NCI-H146 treated with DMSO at 0.1 percent for 48 hours (cell line): ENCODE measurements around the gene SCN7A.
"Not testable (repeated sequence)": the region's sequence is repeated elsewhere in the genome, so short reads cannot be mapped to it uniquely, and the experiment has no call there.

Source experiments
- DNase-seq: peaks from one replicate; lab custom pipeline; 2025; ENCODE audit not compliant: unreplicated experiment; lab: John Stamatoyannopoulos, UW

Gene SCN7A

DNA sequence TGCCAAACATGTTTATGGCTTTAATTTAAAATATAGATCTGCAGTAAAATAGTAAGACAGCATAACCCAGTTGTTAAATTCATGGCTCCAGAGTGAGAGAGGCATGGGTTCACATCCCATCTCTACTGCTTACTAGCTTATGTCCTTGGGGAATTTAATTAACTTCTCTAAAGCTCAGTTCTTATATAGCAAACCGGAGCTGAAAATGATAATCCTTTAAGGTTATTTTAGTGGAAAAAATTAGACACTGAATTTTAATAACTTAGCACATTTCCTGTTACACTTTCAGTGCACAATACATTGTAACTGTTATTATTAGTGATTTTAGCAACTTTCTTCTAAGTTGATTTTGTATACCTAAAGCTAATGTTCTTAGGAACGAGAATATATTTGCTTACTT, 133.1 kb downstream of the SCN7A start:
- no peak for DNase-seq

GRCh38 chr2:166360426-166360825, 133.6 kb downstream of the SCN7A start:
- no peak for DNase-seq

GRCh38 chr2:166357950-166358321, 136.1 kb downstream of the SCN7A start:
- DNase-seq, result not testable (repeated sequence)

- DNase-seq, result no peak
Observed at GRCh38 chr2:166357068-166357949, 136.7 kb downstream of the SCN7A start.
